Nephron progenitor cell (in vitro differentiated cells): ENCODE measurements around the gene KRTAP10-7.
"Not testable (repeated sequence)": the region's sequence is repeated elsewhere in the genome, so short reads cannot be mapped to it uniquely, and the experiment has no call there.

Experiments
- DNase-seq: peaks from one replicate; pipeline ENCODE4 v3.0.0; 2021
- H3K27ac Mint-ChIP-seq: 2 replicates; pipeline ENCODE4 v1.8.0; 2021; ENCODE audit warnings: mild to moderate bottlenecking, moderate library complexity, mixed read lengths
- H3K27me3 Mint-ChIP-seq: 2 replicates; pipeline ENCODE4 v1.8.0; 2021; ENCODE audit warnings: mild to moderate bottlenecking, low read depth, mixed read lengths; ENCODE audit not compliant: poor library complexity
- H3K36me3 Mint-ChIP-seq: 2 replicates; pipeline ENCODE4 v1.8.0; 2021; ENCODE audit warnings: low read depth, mixed read lengths
- H3K4me1 Mint-ChIP-seq: 2 replicates; pipeline ENCODE4 v1.8.0; 2021; ENCODE audit warnings: mixed read lengths
- H3K4me3 Mint-ChIP-seq: 2 replicates; pipeline ENCODE4 v1.8.0; 2021; ENCODE audit warnings: mild to moderate bottlenecking, moderate library complexity, mixed read lengths
- H3K9me3 Mint-ChIP-seq: 2 replicates; pipeline ENCODE4 v1.8.0; 2021; ENCODE audit warnings: mild to moderate bottlenecking, moderate library complexity, mixed read lengths
- CTCF ChIP-seq: fragments of 200-600 bp; sonication (generic); IDR thresholded peaks from 2 replicates; pipeline ENCODE4 v1.5.0; 2021; ENCODE audit warnings: antibody characterized with exemption

Gene KRTAP10-7

DNA sequence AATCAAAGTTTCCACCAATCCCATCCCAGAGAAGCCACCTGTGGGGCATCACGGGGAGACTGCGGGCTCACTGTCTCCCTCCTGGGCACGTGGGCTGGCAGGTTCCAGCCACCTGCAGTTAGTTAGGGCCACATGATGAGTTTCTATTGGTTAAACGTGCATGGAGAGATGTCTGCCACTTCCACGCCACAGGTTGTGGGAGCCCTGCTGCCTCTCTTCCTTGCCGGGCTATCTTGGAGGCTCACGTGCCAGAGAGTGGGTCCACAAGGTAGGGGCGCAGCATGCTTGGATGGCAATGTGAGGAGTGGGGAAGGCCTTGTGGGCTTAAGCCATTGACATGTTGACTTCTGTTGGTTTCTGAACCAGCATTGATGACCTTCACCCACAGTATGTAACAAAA is 3.5 kb downstream of the KRTAP10-7 start:
- Mint-ChIP-seq H3K9me3 (peaks cover 23% of the 10 kb centered on the region), H3K27me3 (peaks cover 6% of the 10 kb centered on the region), H3K4me3 (no peak overlapping the region), H3K4me1 (peaks cover 18% of the 10 kb centered on the region), H3K27ac (no peak overlapping the region), H3K36me3 (peaks cover 2% of the 10 kb centered on the region)
- no peak for DNase-seq
- no peak for TF ChIP-seq CTCF

DNA sequence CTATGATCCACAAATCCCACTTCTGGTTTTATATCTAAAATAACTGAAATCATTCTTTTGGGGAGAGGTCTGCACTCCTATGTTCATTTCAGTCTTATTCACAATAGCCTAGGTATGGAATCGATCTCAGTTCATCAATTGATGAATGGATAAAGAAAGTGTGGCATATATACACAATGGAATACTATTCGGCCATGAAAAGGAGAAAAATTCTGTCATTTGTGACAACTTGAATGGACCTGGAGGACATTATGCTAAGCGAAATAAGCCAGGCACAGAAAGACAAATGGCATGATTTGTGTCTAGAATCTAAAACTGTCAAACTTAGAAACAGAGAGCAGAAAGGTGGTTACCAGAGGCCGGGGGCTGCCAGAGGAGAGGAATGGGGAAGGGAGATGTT is 6.1 kb downstream of the KRTAP10-7 start:
- Mint-ChIP-seq H3K9me3 (peaks cover 42% of the 10 kb centered on the region), H3K4me3 (no peak overlapping the region), H3K4me1 (peaks cover 5% of the 10 kb centered on the region), H3K36me3 (peaks cover 13% of the 10 kb centered on the region), H3K27ac (no peak overlapping the region), H3K27me3 (peaks cover 8% of the 10 kb centered on the region)
- DNase-seq = no peak
- TF ChIP-seq CTCF = no peak

GRCh38 chr21:44609193-44609592 is 8.8 kb downstream of the KRTAP10-7 start:
- peaks cover 13% of the 10 kb centered on the region for H3K36me3 Mint-ChIP-seq
- no peak for TF ChIP-seq CTCF
- H3K27ac Mint-ChIP-seq = no peak overlapping the region
- no peak overlapping the region for H3K4me3 Mint-ChIP-seq
- H3K27me3 Mint-ChIP-seq = peaks cover 9% of the 10 kb centered on the region
- DNase-seq = no peak
- H3K4me1 Mint-ChIP-seq = peaks cover 4% of the 10 kb centered on the region
- peaks cover 51% of the 10 kb centered on the region for H3K9me3 Mint-ChIP-seq

- H3K4me1 Mint-ChIP-seq = peaks cover 10% of the 10 kb centered on the region
- H3K9me3 Mint-ChIP-seq = peaks cover 42% of the 10 kb centered on the region
- H3K4me3 Mint-ChIP-seq, H3K27ac Mint-ChIP-seq, H3K27me3 Mint-ChIP-seq, DNase-seq: not testable (repeated sequence)
- peaks cover 13% of the 10 kb centered on the region for H3K36me3 Mint-ChIP-seq
Measured at GRCh38 chr21:44610157-44610843, 9.9 kb downstream of the KRTAP10-7 start.

GRCh38 chr21:44611551-44611950 is 11.2 kb downstream of the KRTAP10-7 start:
- Mint-ChIP-seq H3K27ac (no peak overlapping the region), H3K27me3 (peaks cover 9% of the 10 kb centered on the region), H3K4me1 (peaks cover 21% of the 10 kb centered on the region), H3K9me3 (peaks cover 42% of the 10 kb centered on the region), H3K36me3 (peaks cover 13% of the 10 kb centered on the region), H3K4me3 (no peak overlapping the region)
- no peak for DNase-seq
- TF ChIP-seq CTCF = no peak

DNA sequence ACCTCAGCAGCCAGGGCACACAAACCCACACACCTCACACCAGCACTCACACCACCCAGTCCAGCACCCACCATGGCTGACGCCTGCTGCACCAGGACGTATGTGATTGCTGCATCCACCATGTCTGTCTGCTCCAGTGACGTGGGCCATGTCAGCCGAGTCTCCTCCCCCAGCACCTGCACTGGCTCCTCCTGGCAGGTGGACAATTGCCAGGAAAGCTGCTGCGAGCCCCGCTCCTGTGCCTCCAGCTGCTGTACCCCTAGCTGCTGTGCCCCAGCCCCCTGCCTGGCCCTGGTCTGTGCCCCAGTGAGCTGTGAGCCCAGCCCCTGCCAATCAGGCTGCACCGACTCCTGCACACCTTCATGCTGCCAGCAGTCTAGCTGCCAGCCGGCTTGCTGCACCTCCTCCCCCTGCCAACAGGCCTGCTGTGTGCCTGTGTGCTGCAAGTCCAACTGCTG is 11.7 kb downstream of the KRTAP10-7 start, which contains the start of gene KRTAP10-8:
TSS of gene KRTAP10-8 (plus strand) at position 51 of the 458 bp plus-strand sequence. CDS start at position 73, 22 bp downstream.
- peaks cover 42% of the 10 kb centered on the region for H3K9me3 Mint-ChIP-seq
- H3K4me3 Mint-ChIP-seq = no peak within 1 kb of the TSS
- H3K27ac Mint-ChIP-seq = no peak within 1 kb of the TSS
- peaks cover 26% of the 10 kb centered on the region for H3K4me1 Mint-ChIP-seq
- peaks cover 13% of the 10 kb centered on the region for H3K36me3 Mint-ChIP-seq
- no peak for TF ChIP-seq CTCF
- H3K27me3 Mint-ChIP-seq = peaks cover 9% of the 10 kb centered on the region
- DNase-seq = no peak
